ENCODE measurements around the gene NEGR1.

DNA sequence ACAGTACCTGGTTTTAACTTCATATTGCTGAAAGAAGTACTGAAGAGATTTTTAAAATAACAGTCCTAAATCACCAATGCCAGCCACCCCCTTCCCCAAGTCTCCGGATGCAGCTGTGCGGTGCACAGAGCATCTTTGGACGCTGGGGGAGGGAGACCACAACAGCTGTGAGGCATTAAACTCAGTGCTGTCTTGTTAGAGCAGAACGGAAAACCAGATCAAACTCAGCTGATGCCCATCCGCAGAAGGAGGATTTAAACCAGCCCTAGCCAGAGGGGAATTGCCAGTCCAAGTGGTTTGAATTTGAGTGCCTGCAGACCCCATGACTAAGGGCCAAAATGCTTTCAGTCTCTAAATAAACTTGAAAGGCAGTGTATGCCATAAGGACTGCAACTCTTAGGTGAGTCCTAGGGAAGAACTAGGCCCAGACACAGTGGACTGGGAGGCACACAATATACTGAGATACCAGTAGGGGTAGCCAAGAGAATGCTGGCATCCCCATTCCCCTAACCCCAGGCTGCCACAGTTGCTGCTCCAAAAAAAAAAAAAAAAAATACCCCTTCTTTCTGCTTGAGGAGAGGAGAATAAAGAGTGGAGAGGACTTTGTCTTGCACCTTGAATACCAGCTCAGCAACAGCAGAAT, 576.2 kb downstream of the NEGR1 start:
- TF ChIP-seq, protein P1, sequence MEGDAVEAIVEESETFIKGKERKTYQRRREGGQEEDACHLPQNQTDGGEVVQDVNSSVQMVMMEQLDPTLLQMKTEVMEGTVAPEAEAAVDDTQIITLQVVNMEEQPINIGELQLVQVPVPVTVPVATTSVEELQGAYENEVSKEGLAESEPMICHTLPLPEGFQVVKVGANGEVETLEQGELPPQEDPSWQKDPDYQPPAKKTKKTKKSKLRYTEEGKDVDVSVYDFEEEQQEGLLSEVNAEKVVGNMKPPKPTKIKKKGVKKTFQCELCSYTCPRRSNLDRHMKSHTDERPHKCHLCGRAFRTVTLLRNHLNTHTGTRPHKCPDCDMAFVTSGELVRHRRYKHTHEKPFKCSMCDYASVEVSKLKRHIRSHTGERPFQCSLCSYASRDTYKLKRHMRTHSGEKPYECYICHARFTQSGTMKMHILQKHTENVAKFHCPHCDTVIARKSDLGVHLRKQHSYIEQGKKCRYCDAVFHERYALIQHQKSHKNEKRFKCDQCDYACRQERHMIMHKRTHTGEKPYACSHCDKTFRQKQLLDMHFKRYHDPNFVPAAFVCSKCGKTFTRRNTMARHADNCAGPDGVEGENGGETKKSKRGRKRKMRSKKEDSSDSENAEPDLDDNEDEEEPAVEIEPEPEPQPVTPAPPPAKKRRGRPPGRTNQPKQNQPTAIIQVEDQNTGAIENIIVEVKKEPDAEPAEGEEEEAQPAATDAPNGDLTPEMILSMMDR (IDR thresholded peaks at IDR 0.05; ENCODE audit: low read depth, low read length): no peak
- TF ChIP-seq EZH2phosphoT487 (IDR thresholded peaks at IDR 0.05; ENCODE audit: low read depth): no peak
